ENCODE results near the gene ERCC6L2.

The ERCC6L2 gene

DNA sequence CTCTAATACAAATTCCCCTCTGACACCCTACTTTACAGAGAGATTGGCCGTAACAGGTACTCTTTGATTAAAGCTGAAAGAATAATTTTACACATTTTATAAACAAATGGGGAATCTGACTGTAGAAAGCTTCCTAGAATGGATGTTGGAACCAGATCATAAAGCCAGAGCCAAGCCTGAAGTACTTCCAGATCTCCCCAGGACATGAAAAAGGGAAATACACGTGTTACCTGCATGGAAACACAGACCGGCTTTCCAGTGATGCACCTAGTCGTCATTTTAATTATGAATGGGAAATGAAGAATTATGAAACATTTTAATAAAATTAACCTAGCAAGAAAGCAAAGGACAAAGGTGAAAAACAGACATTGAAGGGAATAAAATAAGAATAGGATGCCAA is 66.5 kb downstream of the ERCC6L2 start:
- H3K4me3 ChIP-seq (ENCODE audit: low read depth, low read length), result no peak overlapping the region
- TF ChIP-seq, protein P1, sequence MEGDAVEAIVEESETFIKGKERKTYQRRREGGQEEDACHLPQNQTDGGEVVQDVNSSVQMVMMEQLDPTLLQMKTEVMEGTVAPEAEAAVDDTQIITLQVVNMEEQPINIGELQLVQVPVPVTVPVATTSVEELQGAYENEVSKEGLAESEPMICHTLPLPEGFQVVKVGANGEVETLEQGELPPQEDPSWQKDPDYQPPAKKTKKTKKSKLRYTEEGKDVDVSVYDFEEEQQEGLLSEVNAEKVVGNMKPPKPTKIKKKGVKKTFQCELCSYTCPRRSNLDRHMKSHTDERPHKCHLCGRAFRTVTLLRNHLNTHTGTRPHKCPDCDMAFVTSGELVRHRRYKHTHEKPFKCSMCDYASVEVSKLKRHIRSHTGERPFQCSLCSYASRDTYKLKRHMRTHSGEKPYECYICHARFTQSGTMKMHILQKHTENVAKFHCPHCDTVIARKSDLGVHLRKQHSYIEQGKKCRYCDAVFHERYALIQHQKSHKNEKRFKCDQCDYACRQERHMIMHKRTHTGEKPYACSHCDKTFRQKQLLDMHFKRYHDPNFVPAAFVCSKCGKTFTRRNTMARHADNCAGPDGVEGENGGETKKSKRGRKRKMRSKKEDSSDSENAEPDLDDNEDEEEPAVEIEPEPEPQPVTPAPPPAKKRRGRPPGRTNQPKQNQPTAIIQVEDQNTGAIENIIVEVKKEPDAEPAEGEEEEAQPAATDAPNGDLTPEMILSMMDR (IDR thresholded peaks at IDR 0.05; ENCODE audit: low read depth, low read length), result no peak
- no peak for DNase-seq (ENCODE audit: low read depth)

DNA sequence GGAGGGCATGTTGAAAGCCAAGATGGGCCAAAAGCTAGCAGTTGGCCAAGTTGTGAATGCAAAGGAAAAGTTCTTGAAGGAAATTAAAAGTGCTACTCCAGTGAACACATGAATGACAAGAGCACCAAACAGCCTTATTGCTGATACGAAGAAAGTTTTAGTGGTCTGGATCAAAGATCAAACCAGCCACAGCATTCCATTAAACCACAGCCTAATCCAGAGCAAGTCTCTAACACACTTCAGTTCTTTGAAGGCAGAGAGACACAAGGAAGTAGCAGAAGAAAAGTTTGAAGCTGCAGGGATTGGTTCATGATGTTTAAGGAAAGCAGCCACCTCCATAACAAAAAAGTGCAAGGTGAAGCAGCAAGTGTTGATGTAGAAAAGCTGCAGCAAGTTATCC is 71.6 kb downstream of the ERCC6L2 start:
- TF ChIP-seq, protein P2, sequence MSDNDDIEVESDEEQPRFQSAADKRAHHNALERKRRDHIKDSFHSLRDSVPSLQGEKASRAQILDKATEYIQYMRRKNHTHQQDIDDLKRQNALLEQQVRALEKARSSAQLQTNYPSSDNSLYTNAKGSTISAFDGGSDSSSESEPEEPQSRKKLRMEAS (IDR thresholded peaks at IDR 0.05; ENCODE audit: low read depth, low read length), result no peak
- TF ChIP-seq, protein P1 (IDR thresholded peaks at IDR 0.05; ENCODE audit: low read depth, low read length), result no peak
- TF ChIP-seq MYC (IDR thresholded peaks at IDR 0.05; ENCODE audit: low read depth, low read length), result no peak
- no peak for TF ChIP-seq POLR2A (IDR thresholded peaks at IDR 0.05; ENCODE audit: extremely low read depth, insufficient read length)
- no peak overlapping the region for H3K4me3 ChIP-seq (ENCODE audit: low read depth, low read length)
- DNase-seq (ENCODE audit: low read depth), result no peak

DNA sequence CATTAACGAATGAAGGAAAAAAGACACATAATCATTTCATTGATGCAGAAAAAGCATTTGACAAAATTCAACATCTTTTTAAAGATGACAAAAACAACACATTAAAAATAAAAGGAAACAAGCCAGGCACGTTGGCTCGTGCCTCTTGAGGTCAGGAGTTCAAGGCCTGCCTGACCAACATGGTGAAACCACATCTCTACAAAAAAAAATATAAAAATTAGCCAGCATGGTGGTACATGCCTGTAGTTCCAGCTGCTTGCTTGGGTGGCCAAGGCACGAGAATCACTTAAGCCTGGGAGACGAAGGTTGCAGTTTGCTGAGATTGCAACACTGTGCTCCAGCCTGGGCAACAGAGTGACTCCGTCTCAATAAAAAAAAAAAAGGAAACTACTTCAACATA is 77.0 kb downstream of the ERCC6L2 start:
- no peak overlapping the region for H3K4me3 ChIP-seq (ENCODE audit: low read depth, low read length)
- TF ChIP-seq, protein P1 (IDR thresholded peaks at IDR 0.05; ENCODE audit: low read depth, low read length), result no peak
- TF ChIP-seq POLR2A (IDR thresholded peaks at IDR 0.05; ENCODE audit: extremely low read depth, insufficient read length) (no peak), MYC (IDR thresholded peaks at IDR 0.05; ENCODE audit: low read depth, low read length) (no peak)
- TF ChIP-seq, protein P2 (IDR thresholded peaks at IDR 0.05; ENCODE audit: low read depth, low read length), result no peak
- DNase-seq (ENCODE audit: low read depth), result no peak

DNA sequence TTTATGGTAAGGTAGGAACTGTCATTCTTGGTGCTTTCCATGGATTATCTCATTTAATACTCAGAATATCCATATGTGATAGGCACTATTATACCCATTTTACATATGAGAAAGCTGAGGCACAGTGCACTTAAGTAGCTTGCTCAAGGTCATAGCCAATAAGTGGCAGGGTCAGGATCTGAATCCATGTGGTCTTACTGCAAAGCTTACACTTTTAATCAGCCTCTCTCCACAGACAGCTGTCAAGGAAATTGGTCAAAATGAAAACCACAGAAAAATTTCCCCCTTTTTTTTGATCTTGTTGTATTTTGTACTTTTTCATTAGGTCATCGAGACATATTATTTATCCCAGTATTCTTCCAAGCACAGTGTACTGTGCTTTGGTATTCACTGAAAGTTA is 78.5 kb downstream of the ERCC6L2 start:
- H3K4me3 ChIP-seq (ENCODE audit: low read depth, low read length), result no peak overlapping the region
- TF ChIP-seq POLR2A (IDR thresholded peaks at IDR 0.05; ENCODE audit: extremely low read depth, insufficient read length), result no peak
- TF ChIP-seq, protein P1 (IDR thresholded peaks at IDR 0.05; ENCODE audit: low read depth, low read length), result no peak
- TF ChIP-seq, protein P2 (IDR thresholded peaks at IDR 0.05; ENCODE audit: low read depth, low read length), result no peak
- DNase-seq (ENCODE audit: low read depth), result no peak

DNA sequence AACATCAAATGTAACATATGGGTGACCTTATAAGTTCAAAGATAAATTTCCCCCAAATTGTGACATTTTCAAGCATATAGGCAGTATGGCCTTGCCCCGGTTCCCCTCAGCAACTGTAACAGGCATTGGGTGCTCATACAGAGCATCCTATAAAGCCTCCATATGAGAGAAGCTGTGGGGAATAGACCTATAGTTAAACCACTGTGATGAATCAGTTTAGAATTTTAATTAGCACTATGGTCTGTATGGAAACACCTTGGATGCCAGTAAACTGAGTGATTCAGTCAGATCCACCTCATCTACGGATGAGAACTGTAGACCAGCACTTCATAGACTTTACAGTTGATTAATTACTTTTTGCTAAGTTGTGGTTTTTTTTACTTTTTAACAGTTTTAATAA is 79.4 kb downstream of the ERCC6L2 start:
- no peak for DNase-seq (ENCODE audit: low read depth)
- H3K4me3 ChIP-seq (ENCODE audit: low read depth, low read length), result no peak overlapping the region
- TF ChIP-seq POLR2A (IDR thresholded peaks at IDR 0.05; ENCODE audit: extremely low read depth, insufficient read length), result no peak
- TF ChIP-seq, protein P2 (IDR thresholded peaks at IDR 0.05; ENCODE audit: low read depth, low read length), result no peak
- TF ChIP-seq, protein P1 (IDR thresholded peaks at IDR 0.05; ENCODE audit: low read depth, low read length), result no peak

DNA sequence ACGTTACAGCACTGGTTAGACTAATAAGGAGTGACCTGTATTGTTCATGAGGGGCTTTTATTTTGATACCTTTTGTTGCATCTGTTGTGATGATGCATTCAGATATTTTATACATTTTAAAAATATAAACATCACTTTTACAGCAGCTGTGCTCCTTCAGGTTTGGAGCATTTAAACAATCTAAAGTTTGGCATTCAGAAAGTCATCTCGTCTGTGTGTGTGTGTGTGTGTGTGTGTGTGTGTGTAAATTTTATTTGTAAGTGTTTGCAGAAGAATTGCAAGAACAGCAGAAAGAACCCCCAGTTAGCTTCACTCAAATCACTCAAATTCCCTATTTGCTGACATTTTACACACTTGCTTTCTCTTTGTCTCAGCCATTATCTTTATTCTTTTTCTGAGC is 87.4 kb downstream of the ERCC6L2 start:
- TF ChIP-seq, protein P1 (IDR thresholded peaks at IDR 0.05; ENCODE audit: low read depth, low read length), result no peak
- DNase-seq (ENCODE audit: low read depth), result no peak
- no peak overlapping the region for H3K4me3 ChIP-seq (ENCODE audit: low read depth, low read length)

Measured in NB4 (cell line).